ENCODE measurements around the gene PCSK6. TPM values are rescaled to one million over a fixed set of nuclear protein-coding genes. Genes with fewer than 3 reads are reported as not detected.

PCSK6 gene
- total and polyA plus RNA-seq, 8 donors = 2.8 to 91.5 (median 17.8) TPM

DNA sequence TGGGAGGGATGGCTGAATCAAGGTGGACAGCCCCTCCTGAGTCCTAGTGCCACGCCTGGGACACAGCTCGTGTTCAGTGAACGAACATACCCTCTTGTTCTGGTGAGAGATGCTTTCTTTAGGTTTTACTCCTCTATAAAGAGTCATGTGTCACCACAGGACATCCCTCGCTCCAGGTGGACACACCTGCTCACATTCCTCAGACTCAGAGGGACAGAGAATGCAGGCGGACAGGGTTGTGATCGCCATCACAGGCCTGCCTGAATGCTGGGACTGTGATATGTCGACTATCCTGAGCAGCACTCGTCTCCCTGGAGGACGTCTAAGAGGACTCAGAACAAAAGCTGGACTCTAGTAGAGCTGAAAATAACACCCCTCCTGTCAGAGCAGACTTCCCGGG is 98.1 kb downstream of the PCSK6 start:
- DNase-seq = no peak
- intact Hi-C loops (cut with DNase I; ENCODE audit: low total_unique reads) = no loop called here
- WGBS, 5 donors = 87 to 93% (median 88%) methylated on average over 10 of the region's 10 CpGs

DNA sequence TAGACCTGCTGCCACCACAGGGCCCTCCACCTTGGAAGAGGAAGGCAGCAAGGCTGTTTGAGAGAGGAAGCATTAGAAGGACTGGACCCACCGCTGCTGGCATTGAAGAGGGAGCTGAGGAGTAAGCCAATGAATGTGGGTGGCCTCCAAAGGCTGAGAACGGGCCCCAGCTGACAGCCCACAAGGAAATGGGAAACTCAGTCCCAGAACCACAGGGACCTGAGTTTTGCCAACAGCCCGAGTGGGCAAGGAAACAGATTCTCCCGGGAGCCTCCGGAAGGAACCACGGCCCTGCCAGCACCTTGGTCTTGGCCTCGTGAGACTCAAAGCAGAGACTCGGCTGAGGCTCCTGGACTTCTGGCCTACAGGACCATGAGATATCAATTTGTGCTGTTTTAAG is 99.0 kb downstream of the PCSK6 start:
- Histone ChIP-seq H3K27ac (no peak overlapping the region), H3K36me3 (peaks cover 0 to 53% (median 16%) of the 10 kb centered on the region in 4 donors), H3K4me1 (no peaks in the 10 kb centered on the region), H3K4me3 (no peak overlapping the region), H3K9me3 (no peaks in the 10 kb centered on the region), H3K27me3 (no peaks in the 10 kb centered on the region)
- no peak for DNase-seq
- 79 to 90% (median 86%) methylated on average over 4 to 8 of the region's 8 CpGs for whole genome bisulfite sequencing, 5 donors
- intact Hi-C loops (cut with DNase I; ENCODE audit: low total_unique reads) = no loop called here
- TF ChIP-seq POLR2A (IDR thresholded peaks at IDR 0.05) = no peak

More for the DNA sequence above, 98.1 kb downstream of the PCSK6 start:
- H3K27me3 ChIP-seq = no peaks in the 10 kb centered on the region
- H3K36me3 ChIP-seq = peaks cover 0 to 47% (median 16%) of the 10 kb centered on the region in 4 donors
- no peak overlapping the region for H3K27ac ChIP-seq
- H3K4me3 ChIP-seq = no peak overlapping the region
- no peaks in the 10 kb centered on the region for H3K4me1 ChIP-seq
- TF ChIP-seq, protein P1, sequence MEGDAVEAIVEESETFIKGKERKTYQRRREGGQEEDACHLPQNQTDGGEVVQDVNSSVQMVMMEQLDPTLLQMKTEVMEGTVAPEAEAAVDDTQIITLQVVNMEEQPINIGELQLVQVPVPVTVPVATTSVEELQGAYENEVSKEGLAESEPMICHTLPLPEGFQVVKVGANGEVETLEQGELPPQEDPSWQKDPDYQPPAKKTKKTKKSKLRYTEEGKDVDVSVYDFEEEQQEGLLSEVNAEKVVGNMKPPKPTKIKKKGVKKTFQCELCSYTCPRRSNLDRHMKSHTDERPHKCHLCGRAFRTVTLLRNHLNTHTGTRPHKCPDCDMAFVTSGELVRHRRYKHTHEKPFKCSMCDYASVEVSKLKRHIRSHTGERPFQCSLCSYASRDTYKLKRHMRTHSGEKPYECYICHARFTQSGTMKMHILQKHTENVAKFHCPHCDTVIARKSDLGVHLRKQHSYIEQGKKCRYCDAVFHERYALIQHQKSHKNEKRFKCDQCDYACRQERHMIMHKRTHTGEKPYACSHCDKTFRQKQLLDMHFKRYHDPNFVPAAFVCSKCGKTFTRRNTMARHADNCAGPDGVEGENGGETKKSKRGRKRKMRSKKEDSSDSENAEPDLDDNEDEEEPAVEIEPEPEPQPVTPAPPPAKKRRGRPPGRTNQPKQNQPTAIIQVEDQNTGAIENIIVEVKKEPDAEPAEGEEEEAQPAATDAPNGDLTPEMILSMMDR (IDR thresholded peaks at IDR 0.05) = no peak
- TF ChIP-seq EP300 (IDR thresholded peaks at IDR 0.05) (no peak), POLR2A (IDR thresholded peaks at IDR 0.05) (no peak), POLR2AphosphoS5 (IDR thresholded peaks at IDR 0.05) (no peak)
- no peaks in the 10 kb centered on the region for H3K9me3 ChIP-seq

DNA sequence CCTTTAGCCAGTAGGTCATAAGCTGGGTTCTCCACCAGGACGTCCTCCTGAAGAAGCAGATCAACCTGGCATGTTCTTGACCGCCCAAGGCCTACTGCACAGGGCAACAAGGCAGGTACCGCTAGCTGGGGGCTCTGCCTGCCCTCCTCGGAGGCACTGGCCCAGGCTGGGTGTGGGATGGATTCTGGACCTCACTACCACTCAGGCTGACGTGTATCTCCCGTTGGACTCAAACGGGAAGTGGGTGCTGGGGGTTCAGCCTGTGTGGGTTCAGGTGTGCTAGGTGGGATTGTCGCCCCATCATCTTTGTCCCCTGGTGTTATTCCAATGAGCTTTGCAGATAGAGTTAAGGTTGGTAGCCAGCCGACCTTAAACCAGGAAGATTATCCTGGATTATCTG is 99.4 kb downstream of the PCSK6 start:
- Histone ChIP-seq H3K27ac (no peak overlapping the region), H3K27me3 (no peaks in the 10 kb centered on the region), H3K36me3 (peaks cover 0 to 53% (median 16%) of the 10 kb centered on the region in 4 donors), H3K9me3 (no peaks in the 10 kb centered on the region), H3K4me3 (no peak overlapping the region), H3K4me1 (no peaks in the 10 kb centered on the region)
- intact Hi-C loops (cut with DNase I; ENCODE audit: low total_unique reads) = no loop called here
- TF ChIP-seq EP300 (IDR thresholded peaks at IDR 0.05) (no peak), POLR2AphosphoS5 (IDR thresholded peaks at IDR 0.05) (no peak), POLR2A (IDR thresholded peaks at IDR 0.05) (no peak)
- TF ChIP-seq, protein P1 (IDR thresholded peaks at IDR 0.05) = no peak
- WGBS, 5 donors = 79 to 89% (median 82%) methylated on average over 4 to 9 of the region's 9 CpGs
- DNase-seq = no peak

DNA sequence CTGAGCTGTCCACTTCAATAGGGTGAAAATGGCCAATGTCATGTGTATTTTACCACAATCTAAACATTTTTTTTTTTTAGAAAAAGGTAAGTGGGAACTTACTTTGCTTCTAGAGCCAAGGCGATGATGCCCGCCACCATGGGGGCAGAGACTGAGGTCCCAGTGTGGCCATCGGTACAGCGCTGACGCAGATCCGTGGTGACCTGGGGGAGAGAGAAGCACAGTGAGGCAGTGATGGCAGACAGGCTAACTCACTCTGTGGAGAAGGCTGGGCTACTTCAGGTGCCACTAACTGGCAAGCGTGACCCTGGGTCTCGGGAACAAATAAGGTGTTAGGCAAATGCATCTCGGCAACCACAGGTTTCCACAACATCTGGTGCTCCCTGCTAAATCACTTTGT is 100.1 kb downstream of the PCSK6 start:
- H3K36me3 ChIP-seq = peaks cover 0 to 53% (median 16%) of the 10 kb centered on the region in 4 donors
- no peak overlapping the region for H3K27ac ChIP-seq
- no peak overlapping the region for H3K4me3 ChIP-seq
- DNase-seq = no peak
- H3K27me3 ChIP-seq = no peaks in the 10 kb centered on the region
- H3K9me3 ChIP-seq = no peaks in the 10 kb centered on the region
- intact Hi-C loops (cut with DNase I; ENCODE audit: low total_unique reads) = no loop called here
- TF ChIP-seq POLR2AphosphoS5 (IDR thresholded peaks at IDR 0.05) (no peak), EP300 (IDR thresholded peaks at IDR 0.05) (no peak), POLR2A (IDR thresholded peaks at IDR 0.05) (no peak)
- TF ChIP-seq, protein P1 (IDR thresholded peaks at IDR 0.05) = no peak
- H3K4me1 ChIP-seq = no peaks in the 10 kb centered on the region
- 93 to 97% (median 95%) methylated on average over 9 of the region's 9 CpGs for WGBS, 5 donors

DNA sequence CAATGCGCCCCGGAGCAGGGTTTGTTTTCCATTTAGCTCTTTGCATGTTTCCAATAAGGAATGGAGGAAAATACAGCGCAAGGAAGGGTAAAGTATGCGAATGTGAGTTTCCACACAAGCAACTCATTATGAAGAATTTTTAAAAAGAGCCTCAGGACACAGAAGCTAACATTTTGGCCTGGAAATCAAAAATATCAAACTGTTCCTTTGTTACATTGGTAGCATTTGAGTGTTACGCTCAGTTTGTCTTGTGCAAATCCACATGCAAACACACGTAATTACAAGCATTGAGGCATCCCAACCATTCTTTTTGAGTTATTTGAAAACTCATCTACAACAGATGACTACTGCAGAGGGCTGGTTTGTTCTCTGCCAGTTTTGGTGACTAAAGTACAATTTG is 101.5 kb downstream of the PCSK6 start:
- intact Hi-C loops (cut with DNase I; ENCODE audit: low total_unique reads) = no loop called here
- peaks cover 0 to 49% (median 18%) of the 10 kb centered on the region in 4 donors for H3K36me3 ChIP-seq
- WGBS, 5 donors = 70 to 89% (median 81%) methylated on average over 6 of the region's 6 CpGs
- H3K27ac ChIP-seq = no peak overlapping the region
- no peaks in the 10 kb centered on the region for H3K27me3 ChIP-seq
- no peaks in the 10 kb centered on the region for H3K4me1 ChIP-seq
- TF ChIP-seq POLR2AphosphoS5 (IDR thresholded peaks at IDR 0.05) (no peak), POLR2A (IDR thresholded peaks at IDR 0.05) (no peak), EP300 (IDR thresholded peaks at IDR 0.05) (no peak)
- TF ChIP-seq, protein P1 (IDR thresholded peaks at IDR 0.05) = no peak
- no peak for DNase-seq
- H3K9me3 ChIP-seq = no peaks in the 10 kb centered on the region
- no peak overlapping the region for H3K4me3 ChIP-seq

All from stomach (tissue), 9 donors.